ENCODE data around the gene CASP2.

CASP2 gene

GRCh38 chr7:143299840-143300239 lies 11.7 kb downstream of the CASP2 start:
- peak; percentile 67 for DNase-seq

- DNase-seq: no peak
These were observed 13.1 kb downstream of the CASP2 start for GRCh38 chr7:143300959-143301935.

GRCh38 chr7:143303733-143304132 lies 15.6 kb downstream of the CASP2 start:
- DNase-seq: no peak

- DNase-seq: no peak
These were observed 16.8 kb downstream of the CASP2 start for GRCh38 chr7:143304938-143305337.

GRCh38 chr7:143305423-143306070 lies 17.4 kb downstream of the CASP2 start:
- DNase-seq: peak; percentile 78

- DNase-seq: no peak
These were observed 20.5 kb downstream of the CASP2 start for GRCh38 chr7:143308632-143309031.

- DNase-seq: no peak
These were observed 26.0 kb downstream of the CASP2 start for GRCh38 chr7:143314127-143314526.

GRCh38 chr7:143315776-143316175 lies 27.6 kb downstream of the CASP2 start, which contains the start of gene CLCN1:
TSS of gene CLCN1 (plus strand) at chr7:143316111. CDS start at chr7:143316213, 102 bp downstream.
- no peak for DNase-seq

- no peak for DNase-seq
These were observed 28.3 kb downstream of the CASP2 start for GRCh38 chr7:143316492-143316891.

- DNase-seq: no peak
These were observed 30.5 kb downstream of the CASP2 start for GRCh38 chr7:143318661-143319060.

- no peak for DNase-seq
These were observed 32.5 kb downstream of the CASP2 start for GRCh38 chr7:143320620-143321019.

- no peak for DNase-seq
These were observed 33.1 kb downstream of the CASP2 start for GRCh38 chr7:143321242-143321641.

- DNase-seq: no peak
These were observed 33.6 kb downstream of the CASP2 start for GRCh38 chr7:143321734-143322133.

- DNase-seq: no peak
These were observed 34.8 kb downstream of the CASP2 start for GRCh38 chr7:143322760-143323633.

- DNase-seq: no peak
These were observed 35.5 kb downstream of the CASP2 start for GRCh38 chr7:143323653-143324052.

- no peak for DNase-seq
These were observed 37.1 kb downstream of the CASP2 start for GRCh38 chr7:143325240-143325639.

- no peak for DNase-seq
These were observed 39.8 kb downstream of the CASP2 start for GRCh38 chr7:143327903-143328302.

- DNase-seq: no peak
These were observed 41.5 kb downstream of the CASP2 start for GRCh38 chr7:143329471-143330170.

- no peak for DNase-seq
These were observed 43.1 kb downstream of the CASP2 start for GRCh38 chr7:143331179-143331801.

GRCh38 chr7:143334244-143334643 lies 46.1 kb downstream of the CASP2 start:
- no peak for DNase-seq

GRCh38 chr7:143337216-143337615 lies 49.1 kb downstream of the CASP2 start:
- no peak for DNase-seq

GRCh38 chr7:143341842-143342241 lies 53.7 kb downstream of the CASP2 start:
- DNase-seq: no peak

Measured in stimulated activated CD4-positive, alpha-beta T cell treated with anti-CD3 and anti-CD28 coated beads, Interleukin-15, amount 100 ng/mL, for 24 hours (primary cell).